ENCODE measurements around the gene TRIM71.

Gene TRIM71

GRCh38 chr3:32816439-32817256 lies 1.1 kb upstream of the TRIM71 start:
- TF ChIP-seq, protein P1, sequence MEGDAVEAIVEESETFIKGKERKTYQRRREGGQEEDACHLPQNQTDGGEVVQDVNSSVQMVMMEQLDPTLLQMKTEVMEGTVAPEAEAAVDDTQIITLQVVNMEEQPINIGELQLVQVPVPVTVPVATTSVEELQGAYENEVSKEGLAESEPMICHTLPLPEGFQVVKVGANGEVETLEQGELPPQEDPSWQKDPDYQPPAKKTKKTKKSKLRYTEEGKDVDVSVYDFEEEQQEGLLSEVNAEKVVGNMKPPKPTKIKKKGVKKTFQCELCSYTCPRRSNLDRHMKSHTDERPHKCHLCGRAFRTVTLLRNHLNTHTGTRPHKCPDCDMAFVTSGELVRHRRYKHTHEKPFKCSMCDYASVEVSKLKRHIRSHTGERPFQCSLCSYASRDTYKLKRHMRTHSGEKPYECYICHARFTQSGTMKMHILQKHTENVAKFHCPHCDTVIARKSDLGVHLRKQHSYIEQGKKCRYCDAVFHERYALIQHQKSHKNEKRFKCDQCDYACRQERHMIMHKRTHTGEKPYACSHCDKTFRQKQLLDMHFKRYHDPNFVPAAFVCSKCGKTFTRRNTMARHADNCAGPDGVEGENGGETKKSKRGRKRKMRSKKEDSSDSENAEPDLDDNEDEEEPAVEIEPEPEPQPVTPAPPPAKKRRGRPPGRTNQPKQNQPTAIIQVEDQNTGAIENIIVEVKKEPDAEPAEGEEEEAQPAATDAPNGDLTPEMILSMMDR (IDR thresholded peaks at IDR 0.05; ENCODE audit: insufficient read depth, low read length, poor library complexity, severe bottlenecking), result no peak
- TF ChIP-seq EZH2phosphoT487 (conservative IDR thresholded peaks at IDR 0.05; ENCODE audit: low read length), result no peak
- Histone ChIP-seq H2AFZ (ENCODE audit: low read depth, low read length, severe bottlenecking) (no peak overlapping the region), H3K9me3 (ENCODE audit: insufficient read depth, low read length) (no peaks in the 10 kb centered on the region), H3K27ac (ENCODE audit: low read depth, low read length) (no peak overlapping the region), H3K9ac (ENCODE audit: low read length) (no peak overlapping the region), H3K4me2 (ENCODE audit: low read depth, low read length, poor library complexity, severe bottlenecking) (no peak overlapping the region), H3K9me2 (replicated peaks; ENCODE audit: insufficient read depth, low read length) (no peaks in the 10 kb centered on the region), H3K36me3 (ENCODE audit: low read length) (no peaks in the 10 kb centered on the region), H3K79me2 (ENCODE audit: insufficient read depth, low read length) (no peaks in the 10 kb centered on the region), H3K27me3 (ENCODE audit: low read length) (no peaks in the 10 kb centered on the region), H3K4me3 (ENCODE audit: insufficient read depth, low read length, poor library complexity, severe bottlenecking) (no peak overlapping the region), H4K20me1 (ENCODE audit: low read depth, low read length) (no peaks in the 10 kb centered on the region), H3F3A (ENCODE audit: insufficient read depth) (no peaks in the 10 kb centered on the region)

GRCh38 chr3:32817257-32817557 lies 590 bp upstream of the TRIM71 start:
- TF ChIP-seq, protein P1 (IDR thresholded peaks at IDR 0.05; ENCODE audit: insufficient read depth, low read length, poor library complexity, severe bottlenecking), result no peak
- TF ChIP-seq EZH2phosphoT487 (conservative IDR thresholded peaks at IDR 0.05; ENCODE audit: low read length), result no peak
- Histone ChIP-seq H3K9ac (ENCODE audit: low read length) (no peak overlapping the region), H2AFZ (ENCODE audit: low read depth, low read length, severe bottlenecking) (no peak overlapping the region), H4K20me1 (ENCODE audit: low read depth, low read length) (no peaks in the 10 kb centered on the region), H3K4me2 (ENCODE audit: low read depth, low read length, poor library complexity, severe bottlenecking) (no peak overlapping the region), H3K36me3 (ENCODE audit: low read length) (no peaks in the 10 kb centered on the region), H3K9me2 (replicated peaks; ENCODE audit: insufficient read depth, low read length) (no peaks in the 10 kb centered on the region), H3K9me3 (ENCODE audit: insufficient read depth, low read length) (no peaks in the 10 kb centered on the region), H3K27ac (ENCODE audit: low read depth, low read length) (no peak overlapping the region), H3K4me3 (ENCODE audit: insufficient read depth, low read length, poor library complexity, severe bottlenecking) (no peak overlapping the region), H3F3A (ENCODE audit: insufficient read depth) (no peaks in the 10 kb centered on the region), H3K79me2 (ENCODE audit: insufficient read depth, low read length) (no peaks in the 10 kb centered on the region), H3K27me3 (ENCODE audit: low read length) (no peaks in the 10 kb centered on the region)

GRCh38 chr3:32818229-32818969 lies 602 bp downstream of the TRIM71 start:
- Histone ChIP-seq H3K27me3 (ENCODE audit: low read length) (no peaks in the 10 kb centered on the region), H4K20me1 (ENCODE audit: low read depth, low read length) (no peaks in the 10 kb centered on the region), H3K9me3 (ENCODE audit: insufficient read depth, low read length) (no peaks in the 10 kb centered on the region), H3K27ac (ENCODE audit: low read depth, low read length) (no peak overlapping the region), H3F3A (ENCODE audit: insufficient read depth) (no peaks in the 10 kb centered on the region), H3K36me3 (ENCODE audit: low read length) (no peaks in the 10 kb centered on the region), H3K4me3 (ENCODE audit: insufficient read depth, low read length, poor library complexity, severe bottlenecking) (no peak overlapping the region), H2AFZ (ENCODE audit: low read depth, low read length, severe bottlenecking) (no peak overlapping the region), H3K9ac (ENCODE audit: low read length) (no peak overlapping the region), H3K4me2 (ENCODE audit: low read depth, low read length, poor library complexity, severe bottlenecking) (no peak overlapping the region), H3K9me2 (replicated peaks; ENCODE audit: insufficient read depth, low read length) (no peaks in the 10 kb centered on the region), H3K79me2 (ENCODE audit: insufficient read depth, low read length) (no peaks in the 10 kb centered on the region)
- no peak for TF ChIP-seq EZH2phosphoT487 (conservative IDR thresholded peaks at IDR 0.05; ENCODE audit: low read length)
- TF ChIP-seq, protein P1 (IDR thresholded peaks at IDR 0.05; ENCODE audit: insufficient read depth, low read length, poor library complexity, severe bottlenecking), result no peak
